OCI-LY7 (cell line): ENCODE results near the gene FAM210B. TPM values are rescaled to one million over a fixed set of nuclear protein-coding genes. Genes with fewer than 3 reads are reported as not detected.

Experiments
- total RNA-seq, 2 experiments: library from RNA; depleted of rRNA in 1 of 2; stranded (reverse); fragments of >200 nt in 1 of 2; shearing (Covaris generic) in 1 of 2; gene quantifications; 2 replicates each; pipeline ENCODE4 v1.2.3, GENCODE V29; 2014 to 2022

Gene FAM210B
- total RNA-seq, 2 experiments from 2014 or later: 0.19 to 1.3 TPM

Other genes starting within 250 kb of the FAM210B start
- not detected in 2 replicates for gene MC3R, start 110.2 kb upstream of the FAM210B start, total RNA-seq (2014; rRNA removed; shearing (Covaris generic))
- gene MC3R, start 110.2 kb upstream of the FAM210B start, total RNA-seq (2022): not detected in 2 replicates
- gene AURKA, start 33.2 kb downstream of the FAM210B start, total RNA-seq (2014; rRNA removed; shearing (Covaris generic)): 55.5 and 63.2 TPM in 2 replicates
- gene AURKA, start 33.2 kb downstream of the FAM210B start, total RNA-seq (2022): 97.1 and 105 TPM in 2 replicates
- gene CSTF1, start 33.7 kb downstream of the FAM210B start, total RNA-seq (2014; rRNA removed; shearing (Covaris generic)): 38.5 and 52.1 TPM in 2 replicates
- gene CSTF1, start 33.7 kb downstream of the FAM210B start, total RNA-seq (2022): 51.6 and 56.0 TPM in 2 replicates
- 0.05 TPM in 1 of 2 replicates, not detected in the other for gene CASS4, start 53.3 kb downstream of the FAM210B start, total RNA-seq (2014; rRNA removed; shearing (Covaris generic))
- 0.15 and 0.18 TPM in 2 replicates for gene CASS4, start 53.3 kb downstream of the FAM210B start, total RNA-seq (2022)
- 46.8 and 63.6 TPM in 2 replicates for gene RTF2, start 109.7 kb downstream of the FAM210B start, total RNA-seq (2014; rRNA removed; shearing (Covaris generic))
- gene RTF2, start 109.7 kb downstream of the FAM210B start, total RNA-seq (2022): 68.2 and 72.7 TPM in 2 replicates
- gene FAM209A, start 165.8 kb downstream of the FAM210B start, total RNA-seq (2014; rRNA removed; shearing (Covaris generic)): 0.82 TPM in 1 of 2 replicates, not detected in the other
- 0.70 TPM in 1 of 2 replicates, not detected in the other for gene FAM209A, start 165.8 kb downstream of the FAM210B start, total RNA-seq (2022)
- not detected in 2 replicates for gene FAM209B, start 174.3 kb downstream of the FAM210B start, total RNA-seq (2014; rRNA removed; shearing (Covaris generic))
- gene FAM209B, start 174.3 kb downstream of the FAM210B start, total RNA-seq (2022): not detected in 2 replicates